GM12878 (cell line): ENCODE results near the gene AIF1. TPM values are rescaled to one million over a fixed set of nuclear protein-coding genes. Genes with fewer than 3 reads are reported as not detected.

ENCODE experiments used
- ATAC-seq: fragments of 200-7000 bp; cut with Tn5 transposase; 3 replicates; pipeline ENCODE4 v1.9.1; 2020; ENCODE audit warnings: mild to moderate bottlenecking, moderate library complexity
- BruUV-seq: library from RNA; stranded (reverse); fragments of 400-500 nt; replicated peaks from 2 replicates; lab custom pipeline; 2021; lab: Mats Ljungman, UMichigan
- CTCF ChIA-PET: fragments of 300-600 bp; sonication (Branson Sonifier 250); formaldehyde crosslinking; extraction: SDS; loops from one replicate; lab custom pipeline; 2021; ENCODE audit warnings: inconsistent platforms; lab: Yijun Ruan, JAX
- POLR2A ChIA-PET: fragments of 350-600 bp; formaldehyde crosslinking; extraction: SDS; loops from one replicate; lab custom pipeline; 2021; ENCODE audit warnings: inconsistent platforms; lab: Charles Lee
- RAD21 ChIA-PET: fragments of 300-600 bp; sonication (Branson Sonifier 250); formaldehyde crosslinking; loops from one replicate; lab custom pipeline; 2023; ENCODE audit warnings: antibody characterized with exemption; ENCODE audit not compliant: unreplicated experiment; lab: Charles Lee
- SMC1A ChIA-PET: fragments of 300-600 bp; sonication (Branson Sonifier 250); formaldehyde crosslinking; loops from one replicate; lab custom pipeline; 2023; ENCODE audit not compliant: unreplicated experiment, uncharacterized antibody; lab: Charles Lee
- DNase-seq: peaks from one replicate; pipeline ENCODE4 v3.0.0-alpha.2; 2011; ENCODE audit warnings: low read depth, low spot score
- FAIRE-seq: peaks from 3 replicates; lab custom pipeline; 2011; peaks lifted over from hg19 to GRCh38; lab: Jason Lieb, UNC
- H2AFZ ChIP-seq: 2 replicates; pipeline ENCODE4 v1.6.0; 2011; ENCODE audit warnings: low read depth, low read length, control low read depth; ENCODE audit not compliant: control insufficient read depth
- H3K27ac ChIP-seq: 2 replicates; pipeline ENCODE4 v1.5.1; 2011; ENCODE audit warnings: control low read depth; ENCODE audit not compliant: control insufficient read depth, insufficient read depth
- H3K27me3 ChIP-seq, 2 experiments: replicated peaks in 1 of 2; 2 replicates each; pipeline versions ENCODE4 v1.6.0 to v1.6.1; 2011; ENCODE audit warnings: low read length in 1 of 2; ENCODE audit not compliant: control insufficient read depth in 2 of 2, insufficient read depth in 2 of 2
- H3K36me3 ChIP-seq, 2 experiments: 2 replicates each; pipeline ENCODE4 v1.5.1; 2011; ENCODE audit warnings: low read length in 1 of 2; ENCODE audit not compliant: control insufficient read depth in 2 of 2, insufficient read depth in 2 of 2
- H3K4me1 ChIP-seq: 2 replicates; pipeline ENCODE4 v1.6.1; 2011; ENCODE audit warnings: mild to moderate bottlenecking, low read length, moderate library complexity, mixed read lengths; ENCODE audit not compliant: control insufficient read depth, insufficient read depth
- H3K4me2 ChIP-seq: 2 replicates; pipeline ENCODE4 v1.6.0; 2011; ENCODE audit warnings: control low read depth; ENCODE audit not compliant: control insufficient read depth, insufficient read depth
- H3K4me3 ChIP-seq: fragments of 200-600 bp; sonication (generic); 2 replicates; pipeline ENCODE4 v1.5.1; 2016
- H3K79me2 ChIP-seq: 2 replicates; pipeline ENCODE4 v1.6.0; 2011; ENCODE audit warnings: low read length; ENCODE audit not compliant: control insufficient read depth, insufficient read depth
- H3K9ac ChIP-seq: 2 replicates; pipeline ENCODE4 v1.8.0; 2011; ENCODE audit warnings: low read length, control low read depth, mixed read lengths; ENCODE audit not compliant: control insufficient read depth, insufficient read depth
- H3K9me3 ChIP-seq: replicated peaks from 3 replicates; pipeline ENCODE4 v1.5.1; 2011; ENCODE audit warnings: mild to moderate bottlenecking, low read length; ENCODE audit not compliant: control insufficient read depth, insufficient read depth
- H4K20me1 ChIP-seq: 2 replicates; pipeline ENCODE4 v1.6.0; 2011; ENCODE audit not compliant: control insufficient read depth, insufficient read depth
- KLF5 ChIP-seq: fragments of 450-650 bp; IDR thresholded peaks from 2 replicates; pipeline ENCODE4 v1.6.1; 2014; ENCODE audit warnings: mild to moderate bottlenecking; ENCODE audit not compliant: partially characterized antibody
- SUZ12 ChIP-seq: fragments of 200-600 bp; sonication (generic); IDR thresholded peaks from one replicate; pipeline ENCODE4 v1.6.1; 2018; ENCODE audit warnings: antibody characterized with exemption, mild to moderate bottlenecking; ENCODE audit not compliant: unreplicated experiment
- WGBS: methylation state at CpG from one replicate; pipeline ENCODE4 v1.1.6; 2016; ENCODE audit warnings: low lambda C conversion rate; ENCODE audit not compliant: insufficient replicate concordance, insufficient coverage; ENCODE audit errors: missing lambda C conversion rate; 5-methylcytosine and 5-hydroxymethylcytosine counted together
- in situ Hi-C: fragments of 300-500 bp; cut with MboI; formaldehyde crosslinking; loops from 9 replicates; pipeline ENCODE4 v1.14.3; 2018; ENCODE audit warnings: mixed read lengths
- intact Hi-C: fragments of 100-400 bp; cut with micrococcal nuclease; formaldehyde crosslinking; loops from one replicate; pipeline ENCODE4 v1.14.2; 2022; ENCODE audit not compliant: unreplicated experiment
- polyA plus RNA-seq, 11 experiments: library from polyadenylated mRNA; depleted of rRNA in 4 of 11; unstranded in 6 of 11; stranded (reverse) in 5 of 11; fragments of >200 nt; fragmentation: Nextera tagmentation in 4 of 11; fragmentation: Illumina TruSeq in 1 of 11; extraction: Ambion mirVana in 4 of 11; extraction: Trizol in 1 of 11; gene quantifications; 1 replicate in 1 of 11; 2 replicates in 10 of 11; pipeline versions ENCODE4 v1.2.1 to v1.2.3, GENCODE V29; 2011 to 2016; ENCODE audit warnings: inconsistent platforms in 2 of 11, missing spikeins in 2 of 11, low read depth in 1 of 11
- total RNA-seq, 4 experiments: library from RNA; depleted of rRNA in 3 of 4; stranded (reverse); fragments of >200 nt in 3 of 4; fragmentation: Illumina TruSeq in 1 of 4; extraction: Trizol in 1 of 4; gene quantifications; 2 replicates each; pipeline versions ENCODE4 v1.2.1 to v1.2.3, GENCODE V29; 2013 to 2021

The AIF1 gene
- total and polyA plus RNA-seq, 10 of the 15 experiments (the other 5 are each of a cell fraction or from before 2014, with no cell fraction given), result 1.9 to 256 (median 134) TPM

GRCh38 chr6:31663126-31663960 lies 48.3 kb downstream of the AIF1 start:
- POLR2A ChIA-PET, result interaction anchor here (0.5 to 5.9 kb wide), 14 partner anchors 10 to 200 kb away, joined by 3 to 107 read pairs (median 5); partner anchors contain the start of genes ABHD16A, APOM, BAG6 and NCR3
- Histone ChIP-seq H3K4me1 (peaks cover 48% of the 10 kb centered on the region), H4K20me1 (no peaks in the 10 kb centered on the region), H3K79me2 (peaks cover 70% of the 10 kb centered on the region), H3K27ac (peak overlapping the region; percentile 94; the same call in 1 of the 2 replicates), H3K27me3 (no peaks in the 10 kb centered on the region), H3K4me2 (peak overlapping the region; percentile 78), H3K4me3 (peak overlapping the region; percentile 93; the same call in 1 of the 2 replicates), H3K36me3 (peaks cover 2 to 18% of the 10 kb centered on the region in 2 experiments; a peak in 3 of 4 replicates), H3K9me3 (no peaks in the 10 kb centered on the region; the same call in 2 of the 3 replicates), H3K9ac (peak overlapping the region; percentile 89), H2AFZ (no peak overlapping the region)
- intact Hi-C loops, result no loop called here
- RAD21 ChIA-PET, result interaction anchor here (0.6 to 1.4 kb wide), 3 partner anchors 10 to 652 kb away, joined by 3 to 4 read pairs (median 3); partner anchors contain the start of gene AIF1
- ATAC-seq (no peak), FAIRE-seq (no peak), DNase-seq (no peak)
- 84% methylated on average over 9 of the region's 9 CpGs for WGBS
- CTCF ChIA-PET, result interaction anchor here (0.6 to 2.3 kb wide), 8 partner anchors 9 to 75 kb away, joined by 3 to 15 read pairs (median 4); partner anchors contain the start of genes BAG6 and LY6G5C
- in situ Hi-C loops, result no loop called here
- BruUV-seq, result no TSS peak
- SMC1A ChIA-PET, result interaction anchor here (0.7 to 2.6 kb wide), 3 partner anchors 10 to 72 kb away, joined by 3 to 31 read pairs (median 3); partner anchors contain the start of genes APOM, BAG6 and CLIC1
- TF ChIP-seq SUZ12 (no peak), KLF5 (peak; percentile 18)
